Body of pancreas (tissue), 4 donors: Measurements from ENCODE around the gene TOM1L2.

Experiments
- CTCF ChIP-seq, 7 experiments: fragments of 450-650 bp in 4 of 7; fragments of 200-600 bp in 3 of 7; sonication (generic) in 3 of 7; IDR thresholded peaks; one replicate each; pipeline ENCODE4 v1.5.1; 2016 to 2019; ENCODE audit warnings: antibody characterized with exemption in 7 of 7
- POLR2A ChIP-seq, 3 donors: fragments of 450-650 bp; IDR thresholded peaks; one replicate each; pipeline ENCODE4 v1.6.1; 2016; ENCODE audit warnings: antibody characterized with exemption in 3 of 3, mild to moderate bottlenecking in 2 of 3

- TF ChIP-seq POLR2A (IDR thresholded peaks at IDR 0.05) (no peak), CTCF (IDR thresholded peaks at IDR 0.05) (no peak)
Measured at GRCh38 chr17:18004884-18005305, 32.7 kb upstream of the TOM1L2 start.
